Glomerular endothelial cell (primary cell): ENCODE data around the gene BAHD1. TPM values are rescaled to one million over a fixed set of nuclear protein-coding genes. Genes with fewer than 3 reads are reported as not detected.

Source experiments
- DNase-seq: peaks from one replicate; pipeline ENCODE4 v3.0.0-alpha.2; 2011; ENCODE audit warnings: low read depth, low spot score; ENCODE audit errors: extremely low read depth
- total RNA-seq: library from RNA; depleted of rRNA; stranded (reverse); fragments of >200 nt; gene quantifications from 2 replicates; pipeline ENCODE4 v1.2.3, GENCODE V29; 2015

The BAHD1 gene
- total RNA-seq, 1 donor from 2014 or later: 23.0 TPM

GRCh38 chr15:40489274-40490175 lies 48.8 kb downstream of the BAHD1 start:
- DNase-seq: no peak

- DNase-seq: no peak
These were observed 52.5 kb downstream of the BAHD1 start for GRCh38 chr15:40493089-40493840.

DNA sequence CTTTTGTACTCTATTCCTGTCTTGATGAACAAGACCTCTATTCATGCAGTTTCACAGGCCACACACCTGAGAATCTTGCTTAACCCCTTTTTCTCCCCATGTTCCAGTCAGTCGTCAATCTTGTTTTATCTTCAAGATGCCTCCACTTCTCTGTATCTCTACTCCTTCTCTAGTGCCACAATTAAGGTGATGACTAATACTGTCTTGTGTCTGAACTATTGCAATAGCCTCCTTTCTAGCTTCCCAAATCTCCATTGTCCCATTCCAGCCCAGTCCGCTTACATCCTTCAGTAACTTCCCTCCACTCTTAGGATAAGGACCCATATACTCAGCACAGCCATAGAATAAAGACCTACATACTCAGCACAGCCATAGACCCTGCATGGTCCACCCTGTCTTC lies 54.8 kb downstream of the BAHD1 start:
- DNase-seq: no peak

DNA sequence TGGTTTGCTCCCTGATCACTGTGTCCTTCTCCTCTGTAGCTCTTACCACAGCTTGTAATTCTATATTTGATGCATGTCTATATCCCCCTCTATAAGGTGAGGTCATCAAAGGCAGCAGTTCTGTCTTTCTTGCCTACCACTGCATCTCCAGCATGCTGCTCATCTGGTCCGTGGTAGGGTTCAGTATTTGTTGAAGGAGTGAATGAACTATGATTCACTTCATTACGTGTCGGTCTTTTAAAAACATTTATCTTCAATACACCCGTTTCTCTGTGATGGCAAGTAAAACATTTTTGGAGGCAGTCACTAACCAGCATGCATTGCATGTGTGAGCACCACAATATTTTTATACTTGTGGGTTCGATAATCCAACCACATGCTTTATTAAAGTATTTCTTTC lies 57.7 kb downstream of the BAHD1 start:
- DNase-seq: no peak

- DNase-seq: no peak
These were observed 58.1 kb downstream of the BAHD1 start for GRCh38 chr15:40498891-40499290.

GRCh38 chr15:40499931-40500330 lies 59.2 kb downstream of the BAHD1 start:
- no peak for DNase-seq

DNA sequence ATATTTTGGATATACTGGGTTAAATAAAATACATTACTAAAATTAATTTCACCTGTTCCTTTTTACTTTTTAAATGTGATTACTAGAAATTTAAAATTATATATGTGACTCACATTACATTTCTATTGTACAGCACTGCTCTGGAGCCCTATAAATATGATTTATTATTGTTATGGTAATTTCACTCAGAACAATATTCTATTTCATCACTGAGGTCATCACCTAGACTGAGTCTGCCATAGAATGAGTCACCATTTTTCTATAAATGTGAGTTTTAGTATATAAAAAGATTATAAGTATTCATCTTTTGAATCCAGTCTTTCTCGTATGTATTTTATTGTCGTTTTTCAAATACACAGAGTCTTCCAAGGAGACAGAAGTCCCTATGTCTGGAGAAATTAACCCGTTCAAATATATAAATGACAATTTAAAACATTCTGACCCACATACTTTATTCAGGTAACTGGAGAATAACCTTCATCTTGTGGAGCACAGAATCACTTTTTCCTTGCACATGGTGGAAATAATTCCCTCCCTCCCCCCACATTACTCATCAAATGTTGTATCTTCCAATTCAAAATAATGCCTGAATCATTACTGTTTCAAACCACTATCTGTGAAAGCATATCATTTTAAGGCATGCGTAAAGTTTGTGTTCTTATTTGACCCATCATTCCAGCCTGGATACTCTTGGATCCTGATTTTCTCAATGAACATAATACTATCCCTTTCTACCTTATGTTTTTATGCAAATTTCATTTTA lies 60.0 kb downstream of the BAHD1 start:
- DNase-seq: no peak

GRCh38 chr15:40501487-40501886 lies 60.7 kb downstream of the BAHD1 start:
- no peak for DNase-seq

DNA sequence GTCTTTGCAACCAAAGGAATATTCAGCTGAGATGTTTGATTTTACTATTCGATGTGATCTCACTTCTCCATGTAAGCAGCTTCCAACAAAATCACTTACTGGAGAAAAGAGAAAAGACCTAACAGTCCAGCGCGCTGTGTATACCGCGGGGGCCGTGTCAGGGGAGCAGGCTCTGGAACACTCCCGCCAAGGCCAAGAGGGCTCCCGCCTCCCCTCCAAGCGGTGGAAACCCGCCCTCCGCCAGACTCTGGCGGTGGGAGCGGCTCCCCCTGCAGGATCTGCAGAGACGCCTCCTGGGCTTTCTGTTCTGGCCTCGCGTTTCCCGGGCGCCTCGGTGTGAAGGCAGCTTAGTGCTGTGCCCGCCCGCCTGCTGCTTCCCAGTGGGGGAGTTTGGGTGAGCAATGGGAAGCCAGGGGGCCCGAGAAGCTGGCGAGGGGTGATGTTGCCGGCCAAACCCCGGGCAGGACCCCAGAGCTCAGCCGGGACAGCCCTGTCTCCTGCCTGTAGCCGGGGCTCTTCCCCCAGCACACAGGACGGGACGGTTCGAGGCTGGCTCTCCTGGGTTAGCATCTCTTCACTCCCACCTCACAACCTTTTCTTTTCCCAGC lies 66.3 kb downstream of the BAHD1 start:
- DNase-seq: no peak

DNA sequence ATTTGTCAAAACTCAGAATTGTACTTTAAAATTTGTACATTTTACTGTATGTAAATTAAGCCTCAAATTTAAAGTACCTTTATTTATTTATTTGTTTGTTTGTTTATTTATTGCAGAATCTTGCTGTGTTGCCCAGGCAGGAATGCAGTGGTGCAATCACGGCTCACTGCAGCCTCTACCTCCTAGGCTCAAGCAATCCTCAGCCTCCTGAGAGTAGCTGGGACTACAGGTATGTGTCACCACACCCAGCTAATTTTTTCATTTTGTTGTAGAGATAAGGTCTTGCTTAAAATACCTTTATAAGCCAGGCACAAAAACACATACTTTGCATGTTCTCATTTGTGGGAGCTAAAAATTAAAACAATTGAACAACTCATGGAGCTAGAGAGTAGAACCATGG lies 67.5 kb downstream of the BAHD1 start:
- no peak for DNase-seq

DNA sequence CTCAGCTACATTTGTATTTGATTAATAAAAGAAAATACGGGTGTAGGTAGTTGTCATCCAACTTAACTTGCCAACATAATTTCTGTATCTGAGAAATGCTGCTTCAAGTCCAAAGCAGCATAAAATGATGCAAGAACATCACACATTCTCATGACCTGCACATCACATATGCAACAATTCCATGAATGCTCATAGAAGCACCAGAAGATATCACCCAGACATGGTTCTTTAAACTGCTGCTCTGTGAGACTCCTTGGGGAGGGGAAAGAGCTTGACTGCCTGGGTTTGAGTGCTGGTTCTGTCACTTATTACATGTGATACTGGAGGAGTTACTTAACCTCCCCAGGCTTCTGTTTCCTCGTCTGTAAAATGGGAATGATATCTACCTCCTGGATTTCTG lies 69.4 kb downstream of the BAHD1 start:
- no peak for DNase-seq

- no peak for DNase-seq
These were observed 70.3 kb downstream of the BAHD1 start for GRCh38 chr15:40511093-40511471.

GRCh38 chr15:40511472-40512133 lies 70.8 kb downstream of the BAHD1 start:
- DNase-seq: no peak

GRCh38 chr15:40512440-40512839 lies 71.7 kb downstream of the BAHD1 start:
- no peak for DNase-seq

GRCh38 chr15:40513609-40514008 lies 72.9 kb downstream of the BAHD1 start:
- DNase-seq: no peak

DNA sequence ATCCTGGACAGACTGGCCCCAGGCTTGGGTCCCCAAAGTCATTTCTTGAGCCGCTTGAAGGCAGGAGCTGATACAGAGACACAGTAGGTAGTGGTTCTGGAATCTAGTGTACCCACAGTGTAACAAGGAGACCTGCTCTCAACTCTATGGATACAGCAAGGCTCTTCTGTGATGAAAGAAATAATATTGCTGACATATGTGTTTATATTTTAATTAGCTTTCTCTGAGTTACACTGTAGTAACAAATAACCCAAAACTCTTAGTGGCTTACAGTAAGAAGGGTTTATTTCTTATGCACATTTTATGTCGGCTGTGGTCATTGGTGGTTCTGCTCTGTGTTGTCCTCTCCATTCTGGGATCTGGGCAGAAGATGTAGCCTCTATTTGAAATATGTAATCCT lies 75.6 kb downstream of the BAHD1 start:
- no peak for DNase-seq
